Skin epidermis (tissue), 12 donors: ENCODE data around the gene WDFY2.

Experiments
- H3K27ac ChIP-seq, 21 experiments: fragments of 200-600 bp; sonication (generic) in 11 of 21; one replicate each; pipeline ENCODE4 v1.5.0; 2020; ENCODE audit warnings: mild to moderate bottlenecking in 3 of 21, inconsistent platforms in 2 of 21, moderate library complexity in 2 of 21
- H3K4me3 ChIP-seq, 7 experiments: fragments of 200-600 bp; sonication (generic) in 2 of 7; one replicate each; pipeline ENCODE4 v1.5.0; 2020; ENCODE audit warnings: inconsistent platforms in 2 of 7, mild to moderate bottlenecking in 2 of 7, moderate library complexity in 1 of 7

The WDFY2 gene

DNA sequence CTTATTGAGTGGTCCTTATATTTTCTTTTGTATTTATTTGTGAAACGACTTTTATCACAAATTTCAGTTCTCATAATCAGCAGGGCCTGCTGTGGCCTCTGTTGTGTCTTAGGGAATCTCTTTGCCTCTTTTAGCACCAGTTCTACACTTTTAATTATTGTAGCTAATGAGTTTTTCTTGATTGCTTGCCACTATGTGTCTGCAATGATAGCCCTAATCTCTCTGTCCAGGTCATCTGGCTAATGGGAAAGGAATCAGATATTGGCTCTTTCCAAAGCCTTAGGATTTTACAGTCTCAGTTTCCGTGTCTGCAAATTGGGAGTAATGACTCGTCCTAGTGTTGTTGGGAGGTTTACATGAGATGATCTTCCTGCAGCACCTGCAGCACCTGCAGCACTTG is 10.2 kb downstream of the WDFY2 start:
- Histone ChIP-seq H3K27ac (no peak overlapping the region), H3K4me3 (no peak overlapping the region)

DNA sequence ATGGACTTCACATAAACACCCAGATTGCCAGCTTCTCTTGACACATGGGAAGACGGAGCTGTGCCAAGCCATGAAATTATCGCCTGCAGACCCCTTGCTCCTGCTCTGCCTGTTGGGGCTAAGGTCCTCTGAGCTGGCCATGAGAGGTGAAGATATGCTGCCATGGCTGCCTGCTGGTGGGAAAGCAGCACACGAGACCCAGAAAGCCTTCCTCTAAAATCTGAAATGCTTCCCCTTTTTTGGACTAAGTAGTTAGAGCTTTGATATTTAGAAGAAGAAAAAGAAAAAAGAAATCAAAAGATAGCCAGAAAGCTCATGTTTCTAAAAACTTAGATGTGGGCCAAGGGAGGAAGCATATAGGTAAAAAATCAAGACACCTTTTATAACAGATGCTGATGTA is 11.2 kb downstream of the WDFY2 start:
- peak overlapping the region in 1 of 21 experiments; percentile 6 for H3K27ac ChIP-seq
- H3K4me3 ChIP-seq: no peak overlapping the region

DNA sequence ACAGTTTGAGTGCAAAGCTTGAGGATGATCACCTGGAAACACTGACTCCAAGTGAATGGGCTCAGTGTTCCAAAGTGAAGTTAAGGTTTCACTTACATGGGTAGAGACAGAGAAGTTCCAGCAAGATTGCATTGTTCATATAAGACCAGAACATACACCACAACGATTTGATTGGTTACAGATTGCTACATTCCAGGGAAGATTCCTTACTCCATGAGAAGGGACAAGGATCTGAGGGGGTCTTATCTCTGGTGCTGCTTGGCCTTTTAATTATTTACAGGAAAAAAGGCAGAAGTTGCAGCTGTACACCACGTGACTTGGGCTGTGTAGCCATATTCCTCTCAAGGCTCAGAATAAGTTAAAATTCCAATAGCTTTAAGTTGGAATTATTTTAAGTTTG is 12.3 kb downstream of the WDFY2 start:
- Histone ChIP-seq H3K4me3 (no peak overlapping the region), H3K27ac (no peak overlapping the region)

DNA sequence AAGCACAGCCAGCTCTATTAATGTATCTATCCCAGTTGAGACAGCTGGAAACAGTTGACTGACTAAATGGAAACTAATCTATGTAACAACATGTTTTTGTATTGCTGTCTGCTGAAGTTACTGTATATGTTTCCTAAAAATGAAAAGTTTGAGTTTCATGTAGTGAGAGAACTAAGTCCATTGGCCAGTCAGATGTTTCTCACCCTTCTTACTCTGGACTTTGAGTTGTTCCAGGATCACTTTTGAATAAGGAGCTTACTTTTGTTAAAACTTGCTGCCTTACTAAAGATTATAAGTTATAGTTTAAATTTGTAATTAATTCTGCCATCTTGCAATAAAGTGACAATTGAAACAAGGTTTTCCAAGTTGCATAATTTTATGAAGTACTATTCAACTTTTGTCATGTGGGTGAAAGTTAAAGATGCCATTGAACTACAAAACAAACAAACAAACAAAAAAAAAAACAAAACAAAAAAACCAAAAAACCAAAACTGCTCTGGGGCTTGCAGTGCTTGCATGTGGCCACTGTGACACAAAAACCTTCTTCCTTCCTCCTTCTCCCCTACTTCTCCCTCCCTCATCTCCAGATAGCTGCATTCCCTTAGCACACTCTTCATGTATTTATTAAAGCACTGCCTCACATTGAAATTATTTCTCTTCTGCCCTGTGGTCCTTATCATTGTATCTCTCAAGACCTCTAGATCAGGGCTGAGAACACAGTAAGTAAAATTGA is 15.3 kb downstream of the WDFY2 start:
- H3K4me3 ChIP-seq: no peak overlapping the region
- no peak overlapping the region for H3K27ac ChIP-seq

- Histone ChIP-seq H3K4me3 (no peak overlapping the region), H3K27ac (no peak overlapping the region)
Measured at GRCh38 chr13:51600703-51601102, 16.4 kb downstream of the WDFY2 start.

DNA sequence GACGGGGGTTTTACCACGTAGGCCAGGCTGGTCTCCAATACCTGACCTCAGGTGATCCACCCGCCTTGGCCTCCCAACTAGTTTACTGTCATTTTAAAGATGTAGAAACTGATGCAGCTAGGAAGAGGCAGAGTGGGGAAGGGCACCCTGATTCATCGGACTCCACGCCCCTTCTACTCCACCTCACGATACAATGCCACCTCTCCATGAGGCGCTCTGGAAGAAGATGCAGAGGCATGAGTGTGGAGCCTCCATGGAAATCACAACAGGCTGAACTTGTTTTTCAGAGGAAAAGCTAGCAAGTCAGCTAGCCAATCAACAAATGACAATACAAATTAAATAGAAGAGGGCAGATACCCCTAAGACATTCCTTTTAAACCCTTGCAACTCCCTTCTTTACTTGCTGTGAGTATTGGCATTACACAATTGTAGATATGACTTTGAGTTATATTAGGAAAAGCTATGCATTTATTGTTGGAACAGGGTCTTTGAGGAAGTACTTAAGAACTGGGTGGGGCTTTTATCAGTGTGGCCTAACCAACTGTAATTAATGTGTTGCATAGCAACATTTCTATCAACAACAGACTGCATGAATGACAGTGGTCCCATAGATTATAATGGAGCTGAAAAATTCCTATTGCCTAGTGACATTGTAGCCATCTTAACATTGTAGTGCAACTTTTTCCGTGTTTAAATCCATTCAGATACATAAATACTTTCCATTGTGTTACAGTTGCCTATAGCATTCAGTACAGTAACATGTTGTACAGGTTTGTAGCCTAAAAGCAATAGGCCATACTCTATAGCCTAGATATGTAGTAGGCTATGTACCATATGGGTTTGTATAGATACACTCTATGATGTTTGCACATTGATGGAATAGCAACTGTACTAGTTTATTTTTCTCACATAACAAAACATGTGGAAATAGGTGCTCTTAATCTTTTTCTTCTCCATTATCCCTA is 17.6 kb downstream of the WDFY2 start:
- no peak overlapping the region for H3K4me3 ChIP-seq
- peak overlapping the region in 1 of 21 experiments; percentile 17 for H3K27ac ChIP-seq

- Histone ChIP-seq H3K4me3 (no peak overlapping the region), H3K27ac (no peak overlapping the region)
Measured at GRCh38 chr13:51603716-51604115, 19.5 kb downstream of the WDFY2 start.

DNA sequence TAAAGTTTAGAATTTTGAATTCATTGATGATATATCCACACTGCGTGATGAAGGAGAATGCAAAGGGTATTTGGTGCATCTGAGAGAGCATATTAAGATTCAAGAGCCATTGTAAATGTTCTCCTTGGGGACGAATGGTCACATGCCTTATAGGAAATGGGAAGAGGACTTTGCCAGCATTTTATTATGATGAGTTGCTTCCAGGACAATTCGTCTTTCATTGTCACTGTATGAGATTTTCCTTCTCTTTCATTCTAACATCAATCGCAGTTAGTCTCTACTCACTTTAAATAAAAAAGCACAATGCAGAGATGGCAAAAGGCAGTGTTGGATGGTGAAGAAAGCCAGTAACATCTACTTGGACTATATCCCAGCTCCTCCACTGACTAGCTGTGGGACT is 21.4 kb downstream of the WDFY2 start:
- Histone ChIP-seq H3K4me3 (no peak overlapping the region), H3K27ac (peak overlapping the region in 3 of 21 experiments; percentile 6 to 47 (median 17))

GRCh38 chr13:51607165-51607564 is 22.9 kb downstream of the WDFY2 start:
- H3K27ac ChIP-seq: no peak overlapping the region

GRCh38 chr13:51608857-51609406 is 24.7 kb downstream of the WDFY2 start:
- Histone ChIP-seq H3K4me3 (no peak overlapping the region), H3K27ac (no peak overlapping the region)

More at GRCh38 chr13:51607165-51607564, 22.9 kb downstream of the WDFY2 start:
- H3K4me3 ChIP-seq: no peak overlapping the region

GRCh38 chr13:51612867-51613266 is 28.6 kb downstream of the WDFY2 start:
- Histone ChIP-seq H3K4me3 (no peak overlapping the region), H3K27ac (no peak overlapping the region)

DNA sequence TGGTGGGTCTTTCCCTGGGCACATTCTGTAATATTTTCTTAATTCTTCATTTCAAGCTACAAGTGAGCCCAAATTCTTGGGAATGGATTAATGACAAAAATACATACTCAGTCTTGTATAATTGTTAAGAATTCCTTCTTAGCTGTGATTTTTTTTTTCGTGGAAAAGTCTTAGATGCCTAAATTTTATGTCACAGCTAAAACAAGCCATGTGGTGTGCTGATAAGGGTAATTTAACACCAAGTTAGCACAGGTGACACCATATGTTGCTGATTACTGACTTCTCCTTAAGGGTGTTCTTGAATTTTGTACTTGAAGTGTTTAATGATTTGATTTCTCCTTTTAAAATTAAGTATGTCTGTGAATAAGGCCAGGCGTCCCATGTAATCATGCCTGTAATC is 29.3 kb downstream of the WDFY2 start:
- peak overlapping the region in 1 of 21 experiments; percentile 74 for H3K27ac ChIP-seq
- no peak overlapping the region for H3K4me3 ChIP-seq

GRCh38 chr13:51614350-51614786 is 30.1 kb downstream of the WDFY2 start:
- H3K4me3 ChIP-seq: peak overlapping the region in 1 of 7 experiments; percentile 20
- peak overlapping the region in 15 of 21 experiments; percentile 22 to 78 (median 58) for H3K27ac ChIP-seq

- Histone ChIP-seq H3K4me3 (no peak overlapping the region), H3K27ac (peak overlapping the region in 10 of 21 experiments; percentile 9 to 81 (median 60))
Measured at GRCh38 chr13:51618626-51619025, 34.4 kb downstream of the WDFY2 start.

DNA sequence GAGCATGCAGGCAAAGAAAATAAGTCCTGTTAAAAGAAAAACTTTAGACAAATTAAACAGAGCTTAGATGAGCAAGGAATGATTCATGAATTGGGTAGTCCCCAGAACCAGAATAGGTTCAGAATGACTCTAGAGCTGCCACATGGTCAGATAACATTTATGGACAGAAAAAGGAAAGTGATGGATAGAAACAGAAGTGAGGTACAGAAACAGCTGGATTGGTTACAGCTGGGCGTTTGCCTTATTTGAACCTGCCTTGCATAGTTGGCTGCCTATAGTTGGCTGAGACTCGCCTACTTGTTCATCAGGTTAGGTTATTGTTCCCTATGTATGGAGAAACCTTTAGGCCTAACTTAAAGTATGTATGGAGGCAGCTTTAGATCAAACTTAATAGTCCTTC is 35.4 kb downstream of the WDFY2 start:
- Histone ChIP-seq H3K4me3 (no peak overlapping the region), H3K27ac (peak overlapping the region in 18 of 21 experiments; percentile 2 to 81 (median 66))

GRCh38 chr13:51620165-51620983 is 36.1 kb downstream of the WDFY2 start:
- H3K27ac ChIP-seq: peak overlapping the region in 18 of 21 experiments; percentile 2 to 81 (median 66)

GRCh38 chr13:51621602-51622001 is 37.3 kb downstream of the WDFY2 start:
- Histone ChIP-seq H3K27ac (peak overlapping the region in 4 of 21 experiments; percentile 11 to 81 (median 75)), H3K4me3 (no peak overlapping the region)

More at GRCh38 chr13:51620165-51620983, 36.1 kb downstream of the WDFY2 start:
- H3K4me3 ChIP-seq: no peak overlapping the region

GRCh38 chr13:51623473-51623872 is 39.2 kb downstream of the WDFY2 start:
- Histone ChIP-seq H3K27ac (peak overlapping the region in 1 of 21 experiments; percentile 15), H3K4me3 (no peak overlapping the region)

- Histone ChIP-seq H3K27ac (no peak overlapping the region), H3K4me3 (no peak overlapping the region)
Measured at GRCh38 chr13:51624207-51624606, 39.9 kb downstream of the WDFY2 start.
